Stimulated activated naive CD8-positive, alpha-beta T cell treated with anti-CD3 and anti-CD28 coated beads, Interleukin-15, Interleukin-2, amounts not matched to agents 100 U/mL and 50 U/mL, for 24 hours (primary cell): Measurements from ENCODE around the gene METTL24.

ENCODE experiments used
- ATAC-seq: fragments of 150-1000 bp; cut with Tn5 transposase; one replicate; pipeline ENCODE4 v1.10.0; 2021
- DNase-seq: peaks from one replicate; pipeline ENCODE4 v3.0.0; 2021

The METTL24 gene, protein sequence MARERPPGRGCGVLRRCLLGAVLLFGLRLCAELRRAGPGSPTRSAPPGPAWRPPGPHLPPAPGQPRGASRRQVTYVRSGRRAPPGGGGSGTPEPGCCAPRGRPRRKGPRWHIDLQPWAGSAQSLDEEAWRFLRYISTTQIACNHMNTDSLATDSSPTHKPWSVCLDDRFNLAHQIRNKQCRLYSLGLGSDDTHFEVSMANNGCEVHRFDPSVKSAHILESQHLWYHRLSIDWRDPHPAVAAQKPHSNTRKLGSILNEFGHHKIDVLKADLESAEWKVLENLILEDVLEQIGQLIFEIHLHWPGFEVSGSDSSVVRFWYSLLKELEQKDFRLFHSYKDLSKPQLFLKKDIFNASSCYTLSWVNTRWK

GRCh38 chr6:110357664-110358552 lies at the start of gene METTL24:
Gene METTL24, minus strand, starts transcription at chr6:110358349. Its CDS starts 77 bp downstream, at chr6:110358272.
- peak; percentile 68 for ATAC-seq
- peak; percentile 26 for DNase-seq

DNA sequence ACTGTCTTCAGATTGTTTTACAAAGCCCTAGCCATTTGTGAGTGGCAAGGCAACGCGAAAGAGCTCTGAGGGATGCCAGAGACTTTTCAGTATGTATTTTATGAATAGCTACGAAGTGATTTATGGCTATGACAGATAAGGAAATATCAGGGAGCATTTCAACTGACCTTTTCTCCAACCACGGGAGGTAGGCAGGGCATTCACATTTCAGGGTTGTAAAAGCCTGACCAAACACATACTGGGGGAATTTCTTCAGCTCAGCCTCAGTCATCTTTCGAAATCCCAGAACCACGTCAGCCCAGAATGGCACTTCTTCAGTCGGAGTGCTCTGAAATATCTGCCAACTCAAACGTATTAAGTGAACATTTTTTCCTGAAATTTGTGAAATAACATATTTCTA lies 46.5 kb upstream of the METTL24 start:
- no peak for DNase-seq

GRCh38 chr6:110401585-110402176 lies 43.5 kb upstream of the METTL24 start:
- DNase-seq = no peak

More for the DNA sequence above, 46.5 kb upstream of the METTL24 start:
- no peak for ATAC-seq

GRCh38 chr6:110400208-110400607 lies 42.1 kb upstream of the METTL24 start:
- ATAC-seq (no peak), DNase-seq (no peak)

More at GRCh38 chr6:110401585-110402176, 43.5 kb upstream of the METTL24 start:
- ATAC-seq = no peak

- ATAC-seq (no peak), DNase-seq (no peak)
Measured at GRCh38 chr6:110399219-110400071, 41.3 kb upstream of the METTL24 start.

GRCh38 chr6:110398778-110399177 lies 40.6 kb upstream of the METTL24 start:
- DNase-seq (no peak), ATAC-seq (no peak)

DNA sequence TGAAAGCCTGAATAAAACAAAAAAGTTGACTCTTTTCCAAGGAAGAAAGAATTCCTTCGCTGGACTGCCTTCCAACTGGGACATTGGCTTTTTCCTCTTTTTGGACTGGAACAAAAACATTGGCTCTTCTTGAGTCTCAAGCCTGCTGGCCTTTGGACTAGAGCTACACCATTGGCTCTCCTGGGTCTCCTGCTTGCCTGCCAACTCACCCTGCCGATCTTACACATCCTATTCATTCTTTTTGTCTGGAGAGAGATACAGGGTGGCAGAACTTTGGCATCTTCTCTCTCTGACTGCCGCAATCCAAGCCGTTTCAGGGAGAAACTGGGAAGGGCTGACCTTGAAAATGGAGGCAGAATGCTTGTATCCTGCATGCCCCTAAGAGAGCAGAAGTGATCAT lies 37.1 kb upstream of the METTL24 start:
- ATAC-seq = no peak
- DNase-seq = no peak

- DNase-seq = no peak
- ATAC-seq = no peak
Measured at GRCh38 chr6:110394409-110394808, 36.3 kb upstream of the METTL24 start.

DNA sequence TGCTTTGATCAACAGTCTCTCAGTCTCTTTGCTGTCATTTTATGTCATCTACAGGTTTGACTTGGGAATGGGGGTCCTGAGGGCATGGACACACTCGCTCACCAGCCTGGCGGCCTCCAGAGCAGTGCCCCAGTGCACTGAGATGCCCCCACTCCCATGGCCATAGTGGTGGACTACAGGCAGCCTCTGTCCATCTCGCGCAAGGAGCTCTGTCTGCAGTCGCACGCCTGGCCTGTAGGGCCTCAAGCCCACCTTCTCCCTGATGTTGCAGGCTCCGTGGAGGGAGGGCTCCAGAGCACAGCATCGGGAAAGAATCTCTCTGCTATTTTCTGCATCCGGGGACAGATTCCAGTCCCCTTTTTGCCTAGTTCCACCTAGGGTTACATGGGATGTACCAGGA lies 34.6 kb upstream of the METTL24 start:
- ATAC-seq (no peak), DNase-seq (no peak)

DNA sequence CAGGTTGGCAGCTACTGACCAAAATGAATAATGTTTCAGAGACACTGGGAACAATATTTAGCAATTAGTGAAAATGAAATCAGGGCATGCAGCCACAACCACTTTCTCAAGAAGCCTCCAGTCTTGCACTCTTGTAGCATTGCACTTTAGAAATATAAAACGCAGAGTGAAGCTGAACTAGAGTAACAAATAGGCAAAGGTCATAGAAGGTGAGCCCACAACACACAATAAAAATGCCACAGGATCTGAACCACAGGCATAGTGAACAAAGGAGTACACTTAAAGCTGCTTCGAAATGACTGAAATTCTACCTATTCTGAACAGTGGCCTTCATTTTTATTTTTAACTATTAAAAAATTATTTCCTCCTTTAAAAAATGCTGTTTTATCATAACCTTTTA lies 32.3 kb upstream of the METTL24 start:
- ATAC-seq = peak; percentile 38

GRCh38 chr6:110389689-110390382 lies 31.7 kb upstream of the METTL24 start:
- DNase-seq (no peak), ATAC-seq (no peak)

More for the DNA sequence above, 32.3 kb upstream of the METTL24 start:
- no peak for DNase-seq

GRCh38 chr6:110387986-110388385 lies 29.8 kb upstream of the METTL24 start:
- ATAC-seq = no peak
- DNase-seq = no peak

DNA sequence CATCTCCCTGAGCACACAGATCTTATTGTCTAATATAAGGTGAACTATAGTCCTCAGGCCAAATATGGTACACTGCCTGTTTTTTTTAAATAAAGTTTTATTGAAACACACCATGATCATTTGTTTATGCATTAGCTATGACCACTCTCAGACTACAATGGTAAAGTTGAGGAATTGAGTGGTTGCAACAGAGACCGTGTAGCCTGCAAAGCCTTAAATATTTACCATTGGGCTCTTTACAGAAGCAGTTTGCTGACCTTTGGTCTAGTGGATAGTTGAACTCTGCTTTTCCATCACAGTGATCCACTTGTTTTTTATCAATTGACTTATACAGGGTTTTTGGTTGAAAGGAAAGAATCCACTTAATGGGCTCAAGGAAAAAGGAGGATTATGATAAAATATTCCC lies 27.3 kb upstream of the METTL24 start:
- DNase-seq (no peak), ATAC-seq (no peak)

DNA sequence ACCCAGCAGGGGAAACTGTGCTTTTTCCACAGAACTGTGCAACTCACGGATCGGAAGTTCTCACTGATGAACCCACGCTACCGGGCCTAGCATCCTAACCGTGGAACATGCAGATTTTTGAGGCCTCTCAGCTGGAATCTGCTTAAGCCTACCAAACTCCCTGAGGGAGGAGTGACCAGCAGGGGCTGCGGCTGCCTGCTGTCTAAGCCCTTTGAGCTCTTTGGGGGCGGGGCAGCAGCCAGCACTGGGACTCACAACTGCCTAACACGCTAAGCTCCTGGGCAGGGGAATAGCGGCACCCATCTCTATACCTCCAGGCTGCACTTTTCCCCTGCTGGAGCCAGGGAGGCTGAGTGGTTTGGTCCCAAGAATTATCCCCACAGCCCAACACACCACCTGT lies 20.4 kb upstream of the METTL24 start:
- ATAC-seq (no peak), DNase-seq (no peak)

DNA sequence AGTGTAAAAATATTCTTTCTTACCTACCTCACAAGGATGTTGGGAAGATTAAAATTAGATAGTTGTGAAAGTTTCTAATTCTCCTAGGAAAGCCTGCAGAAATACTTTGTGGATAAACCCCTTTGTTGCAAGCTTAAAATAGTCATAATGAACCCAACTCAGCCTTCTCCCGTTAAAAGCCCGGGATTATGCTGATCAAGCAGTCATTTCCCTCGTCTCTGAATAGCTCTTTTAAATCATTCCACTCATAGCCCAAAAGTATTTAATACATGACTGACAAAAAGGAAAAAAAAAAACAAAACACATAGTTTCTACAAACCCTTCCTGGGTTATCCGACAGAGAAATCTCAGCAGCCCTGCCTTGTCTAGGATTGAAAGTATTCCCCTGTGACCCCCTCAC lies 10.9 kb upstream of the METTL24 start:
- DNase-seq (no peak), ATAC-seq (no peak)

GRCh38 chr6:110368284-110368683 lies 10.1 kb upstream of the METTL24 start:
- DNase-seq (no peak), ATAC-seq (no peak)

- ATAC-seq (no peak), DNase-seq (no peak)
Measured at GRCh38 chr6:110367825-110368224, 9.7 kb upstream of the METTL24 start.

DNA sequence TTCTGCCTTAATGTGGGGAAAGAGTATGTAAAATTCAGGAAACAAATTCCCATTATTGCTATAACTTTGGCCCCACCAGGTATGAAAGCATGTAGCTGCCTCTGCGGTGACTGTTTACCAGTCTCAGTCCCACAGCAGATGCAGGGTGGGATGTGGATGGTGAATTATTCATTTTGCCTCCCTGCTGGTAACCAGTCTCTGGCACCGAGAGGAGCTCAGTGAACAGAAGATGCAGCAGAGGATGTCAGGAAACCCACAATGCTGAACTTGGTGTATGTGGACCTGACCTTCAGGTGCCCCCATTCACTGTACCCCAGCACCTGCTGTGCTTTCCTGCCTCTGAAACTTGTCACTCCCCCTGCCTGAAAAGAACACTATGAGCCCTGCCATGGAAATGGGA lies 8.8 kb upstream of the METTL24 start:
- ATAC-seq (peak; percentile 61), DNase-seq (no peak)

DNA sequence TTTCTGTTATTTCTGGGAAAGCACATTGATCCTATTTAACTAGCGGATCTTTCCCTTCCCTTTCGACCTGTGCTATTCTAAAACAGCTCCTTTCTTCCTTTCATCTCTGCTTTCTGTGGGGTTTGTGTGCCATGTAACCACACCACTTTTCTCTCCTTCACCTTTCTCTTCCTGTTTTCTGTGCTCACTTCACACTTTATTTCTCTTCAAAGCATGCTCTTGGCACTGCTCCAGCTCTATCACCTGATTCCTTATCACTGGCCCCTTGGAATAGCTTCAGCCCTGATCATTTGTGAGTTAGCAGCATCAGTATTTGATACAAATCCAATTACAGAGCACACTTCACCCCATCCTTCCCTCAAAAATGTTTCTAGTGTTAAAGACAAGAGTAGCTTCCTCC lies 8.1 kb upstream of the METTL24 start:
- DNase-seq = no peak
- no peak for ATAC-seq

GRCh38 chr6:110364364-110365105 lies 6.4 kb upstream of the METTL24 start:
- no peak for ATAC-seq

More at GRCh38 chr6:110364364-110365105, 6.4 kb upstream of the METTL24 start:
- DNase-seq = no peak
